Nephron (organoid): ENCODE data around the gene PP2D1.

Experiments
- H3K27ac Mint-ChIP-seq, 3 experiments: 2 replicates each; pipeline ENCODE4 v1.8.0; 2020; ENCODE audit warnings: mixed read lengths in 3 of 3, mild to moderate bottlenecking in 2 of 3, moderate library complexity in 1 of 3
- H3K27me3 Mint-ChIP-seq: 2 replicates; pipeline ENCODE4 v1.8.0; 2021; ENCODE audit warnings: low read depth, mild to moderate bottlenecking, moderate library complexity, mixed read lengths
- H3K36me3 Mint-ChIP-seq: 2 replicates; pipeline ENCODE4 v1.8.0; 2020; ENCODE audit warnings: low read depth, mixed read lengths
- H3K4me1 Mint-ChIP-seq: 2 replicates; pipeline ENCODE4 v1.8.0; 2020; ENCODE audit warnings: mixed read lengths
- H3K4me3 Mint-ChIP-seq, 3 experiments: 2 replicates each; pipeline ENCODE4 v1.8.0; 2020; ENCODE audit warnings: mild to moderate bottlenecking in 3 of 3, mixed read lengths in 3 of 3, moderate library complexity in 2 of 3
- H3K9me3 Mint-ChIP-seq: 2 replicates; pipeline ENCODE4 v1.8.0; 2020; ENCODE audit warnings: mixed read lengths
- CTCF ChIP-seq, 3 experiments: fragments of 200-600 bp; sonication (generic); IDR thresholded peaks; one replicate each; pipeline ENCODE4 v1.5.0; 2021; ENCODE audit warnings: antibody characterized with exemption in 3 of 3; ENCODE audit not compliant: unreplicated experiment in 3 of 3

PP2D1 gene

GRCh38 chr3:20012164-20012563, at the start of gene PP2D1:
TSS of gene PP2D1 (minus strand) at chr3:20012264. CDS start at chr3:20012072, 192 bp downstream.
- Mint-ChIP-seq H3K9me3 (no peaks in the 10 kb centered on the region), H3K4me3 (no peak within 1 kb of the TSS), H3K36me3 (no peaks in the 10 kb centered on the region), H3K27ac (no peak within 1 kb of the TSS), H3K4me1 (no peaks in the 10 kb centered on the region), H3K27me3 (peaks cover 3% of the 10 kb centered on the region)
- TF ChIP-seq CTCF (IDR thresholded peaks at IDR 0.05; ENCODE audit: unreplicated experiment in 3 of 3): no peak

- no peaks in the 10 kb centered on the region for H3K27me3 Mint-ChIP-seq
- no peaks in the 10 kb centered on the region for H3K9me3 Mint-ChIP-seq
- no peak for TF ChIP-seq CTCF (IDR thresholded peaks at IDR 0.05; ENCODE audit: unreplicated experiment in 3 of 3)
- H3K4me1 Mint-ChIP-seq: peaks cover 6% of the 10 kb centered on the region
- no peak overlapping the region for H3K4me3 Mint-ChIP-seq
- H3K27ac Mint-ChIP-seq: peak overlapping the region in 1 of 3 experiments; percentile 0
- H3K36me3 Mint-ChIP-seq: peaks cover 3% of the 10 kb centered on the region
Observed at GRCh38 chr3:20060974-20061685, 49.1 kb upstream of the PP2D1 start.

GRCh38 chr3:20059929-20060328, 47.9 kb upstream of the PP2D1 start:
- peaks cover 2% of the 10 kb centered on the region for H3K4me1 Mint-ChIP-seq
- no peak overlapping the region for H3K27ac Mint-ChIP-seq
- TF ChIP-seq CTCF (IDR thresholded peaks at IDR 0.05; ENCODE audit: unreplicated experiment in 3 of 3): no peak
- H3K36me3 Mint-ChIP-seq: peaks cover 3% of the 10 kb centered on the region
- no peaks in the 10 kb centered on the region for H3K27me3 Mint-ChIP-seq
- no peaks in the 10 kb centered on the region for H3K9me3 Mint-ChIP-seq
- H3K4me3 Mint-ChIP-seq: no peak overlapping the region

- no peak overlapping the region for H3K4me3 Mint-ChIP-seq
- H3K4me1 Mint-ChIP-seq: no peaks in the 10 kb centered on the region
- H3K36me3 Mint-ChIP-seq: peaks cover 3% of the 10 kb centered on the region
- no peak for TF ChIP-seq CTCF (IDR thresholded peaks at IDR 0.05; ENCODE audit: unreplicated experiment in 3 of 3)
- H3K9me3 Mint-ChIP-seq: no peaks in the 10 kb centered on the region
- H3K27ac Mint-ChIP-seq: no peak overlapping the region
- no peaks in the 10 kb centered on the region for H3K27me3 Mint-ChIP-seq
Observed at GRCh38 chr3:20057612-20058180, 45.6 kb upstream of the PP2D1 start.

GRCh38 chr3:20056725-20057611, 44.9 kb upstream of the PP2D1 start:
- TF ChIP-seq CTCF (IDR thresholded peaks at IDR 0.05; ENCODE audit: unreplicated experiment in 3 of 3): no peak
- Mint-ChIP-seq H3K9me3 (no peaks in the 10 kb centered on the region), H3K4me3 (no peak overlapping the region), H3K4me1 (no peaks in the 10 kb centered on the region), H3K27ac (no peak overlapping the region), H3K36me3 (peaks cover 3% of the 10 kb centered on the region), H3K27me3 (no peaks in the 10 kb centered on the region)
